ENCODE results near the gene PI4KB. TPM values are rescaled to one million over a fixed set of nuclear protein-coding genes. Genes with fewer than 3 reads are reported as not detected.

PI4KB gene
- total and polyA plus RNA-seq, 2 of the 4 experiments (the other 2 are of a cell fraction) = 82.4 to 94.5 TPM

- no peak overlapping the region for H3K4me3 ChIP-seq (ENCODE audit: insufficient read depth, low read depth, low read length)
- in situ Hi-C loops (cut with MboI; ENCODE audit: low sequenced_read_pairs) = loop anchor here (25.0 kb wide), 1 partner anchor 673 kb away; the partner anchor contains the start of gene S100A10
- BruUV-seq (replicated peaks) = no TSS peak
- H4K91ac ChIP-seq (ENCODE audit: insufficient read depth, low read depth, low read length) = 0 out of 2 replicates have a peak overlapping the region, but pooled peaks have one; percentile 23
- peak overlapping the region; percentile 62; the same call in 1 of the 2 replicates for H2BK20ac ChIP-seq (ENCODE audit: low read depth, low read length)
- peaks cover 34% of the 10 kb centered on the region for H3K36me3 ChIP-seq (ENCODE audit: control insufficient read depth, insufficient read depth, low read length)
- no peak overlapping the region; the same call in 1 of the 2 replicates for H3K14ac ChIP-seq (replicated peaks; ENCODE audit: low read depth, low read length)
- no peaks in the 10 kb centered on the region for H3K27me3 ChIP-seq (ENCODE audit: control insufficient read depth, insufficient read depth, low read length)
- H3K27ac ChIP-seq (ENCODE audit: insufficient read depth, low read length) = no peak overlapping the region
- DNase-seq (peak; percentile 87), ATAC-seq (ENCODE audit: low read depth) (peak; percentile 25)
- no peak overlapping the region for H3K9ac ChIP-seq (ENCODE audit: low read depth, low read length)
- 0 out of 2 replicates have a peak overlapping the region, but pooled peaks have one; percentile 9 for H3K4me2 ChIP-seq (ENCODE audit: low read depth, low read length)
- peak overlapping the region; percentile 51; the same call in 1 of the 2 replicates for H3K23ac ChIP-seq (ENCODE audit: low read depth, low read length)
- H2BK120ac ChIP-seq (ENCODE audit: low read depth, low read length) = peak overlapping the region; percentile 85
- H3K4ac ChIP-seq (ENCODE audit: low read depth, low read length) = peak overlapping the region; percentile 58
- WGBS, 2 experiments (ENCODE audit: extremely low coverage in 2 of 2, insufficient read length in 1 of 2) = no CpG with 5 or more reads among the region's 3 CpGs
- H2AFZ ChIP-seq (replicated peaks; ENCODE audit: low read length, poor library complexity) = no peak overlapping the region
- ChIA-PET POLR2A (ENCODE audit: unreplicated experiment) (interaction anchor here (1.2 kb wide), 1 partner anchor 13 kb away, joined by 4 read pairs; the partner anchor contains the start of gene PI4KB), CTCF (interaction anchor here (0.6 to 1.5 kb wide), 3 partner anchors 13 to 27 kb away, joined by 4 to 6 read pairs (median 5); partner anchors contain the start of gene PI4KB)
- H2AK5ac ChIP-seq (ENCODE audit: low read depth, low read length) = peak overlapping the region; percentile 52
- no peak overlapping the region for H4K5ac ChIP-seq (ENCODE audit: low read depth, low read length)
- H3K18ac ChIP-seq (ENCODE audit: low read depth, low read length) = no peak overlapping the region
- H3K79me1 ChIP-seq (ENCODE audit: low read depth in 1 of 2, low read length in 2 of 2) = peaks cover 36 to 85% of the 10 kb centered on the region in 2 experiments
- peaks cover 51% of the 10 kb centered on the region for H4K20me1 ChIP-seq (ENCODE audit: insufficient read depth, low read length)
- intact Hi-C loops (cut with micrococcal nuclease) = no loop called here
- peaks cover 37% of the 10 kb centered on the region for H3K4me1 ChIP-seq (ENCODE audit: control insufficient read depth, insufficient read depth, low read length)
- no peak overlapping the region for H3K56ac ChIP-seq (ENCODE audit: extremely low read depth, insufficient read depth, low read length)
- dilution Hi-C loops (cut with HindIII; ENCODE audit: low sequenced_read_pairs, unreplicated experiment) = no loop called here
- peak overlapping the region; percentile 11 for H2BK5ac ChIP-seq (ENCODE audit: low read depth, low read length, poor library complexity, severe bottlenecking)
- peaks cover 46% of the 10 kb centered on the region for H3K9me1 ChIP-seq (ENCODE audit: insufficient read depth, low read length)
- H2AK9ac ChIP-seq (replicated peaks; ENCODE audit: low read depth, low read length, poor library complexity) = peak overlapping the region; percentile 39
- H2BK15ac ChIP-seq (ENCODE audit: low read depth, low read length) = peak overlapping the region; percentile 64
- no peak overlapping the region for H4K8ac ChIP-seq (ENCODE audit: low read depth in 2 of 2, low read length in 2 of 2)
- no peaks in the 10 kb centered on the region for H3K9me3 ChIP-seq (ENCODE audit: control insufficient read depth, insufficient read depth, low read length)
- no peak for TF ChIP-seq NFE2L2 (IDR thresholded peaks at IDR 0.05; ENCODE audit: low read depth, low read length)
- TF ChIP-seq MAFK (IDR thresholded peaks at IDR 0.05; ENCODE audit: low read depth, low read length) = no peak
- TF ChIP-seq USF2 (IDR thresholded peaks at IDR 0.05; ENCODE audit: low read depth, low read length) = no peak
- TF ChIP-seq RCOR1 (IDR thresholded peaks at IDR 0.05; ENCODE audit: insufficient replicate concordance, low read length) = peak; percentile 47
- no peak for TF ChIP-seq SMC3 (IDR thresholded peaks at IDR 0.05; ENCODE audit: low read depth, low read length)
- no peak for TF ChIP-seq CHD1 (IDR thresholded peaks at IDR 0.05; ENCODE audit: low read depth, low read length)
- no peak for TF ChIP-seq RFX5 (IDR thresholded peaks at IDR 0.05; ENCODE audit: low read depth, low read length)
- 0 out of 2 replicates have a peak, but pooled peaks have one; percentile 8 for TF ChIP-seq BHLHE40 (IDR thresholded peaks at IDR 0.05; ENCODE audit: low read depth, low read length)
- TF ChIP-seq FOS (IDR thresholded peaks at IDR 0.05; ENCODE audit: low read depth, low read length) = peak; percentile 70; the same call in 1 of the 2 replicates
- TF ChIP-seq RAD21 (IDR thresholded peaks at IDR 0.05; ENCODE audit: low read length) = no peak
- TF ChIP-seq MAZ (IDR thresholded peaks at IDR 0.05; ENCODE audit: borderline replicate concordance, low read depth, low read length) = peak; percentile 11; the same call in 1 of the 2 replicates
- no peak for TF ChIP-seq POLR2A (IDR thresholded peaks at IDR 0.05; ENCODE audit: low read depth, low read length)
- no peak for TF ChIP-seq ELK1 (IDR thresholded peaks at IDR 0.05; ENCODE audit: borderline replicate concordance, low read depth, low read length)
- TF ChIP-seq CEBPB (IDR thresholded peaks at IDR 0.05; ENCODE audit: low read depth, low read length) = no peak
- TF ChIP-seq MXI1 (IDR thresholded peaks at IDR 0.05; ENCODE audit: borderline replicate concordance, low read depth, low read length) = no peak
These were observed 12.9 kb downstream of the PI4KB start for GRCh38 chr1:151314137-151314875.

Data from IMR-90 (cell line).